ENCODE measurements around the gene NPAS3.

GRCh38 chr14:32940066-32940651 lies 1.5 kb downstream of the NPAS3 start:
- TF ChIP-seq CTCF (IDR thresholded peaks at IDR 0.05; ENCODE audit: low read length): no peak
- TF ChIP-seq EZH2 (optimal IDR thresholded peaks at IDR 0.05; ENCODE audit: low read depth, low read length): no peak
- TF ChIP-seq EZH2phosphoT487 (IDR thresholded peaks at IDR 0.05; ENCODE audit: low read length): no peak
